ENCODE results near the gene HS6ST3. TPM values are rescaled to one million over a fixed set of nuclear protein-coding genes. Genes with fewer than 3 reads are reported as not detected.

Gene HS6ST3
- total RNA-seq, 2 donors from 2014 or later: 0.08 TPM; not detected in 1

- DNase-seq (no peak), ATAC-seq (no peak)
- intact Hi-C loops (cut with DNase I, micrococcal nuclease): no loop called here
Observed at GRCh38 chr13:96880419-96880818, 790.5 kb downstream of the HS6ST3 start.

Small RNAs within 50 kb of the gene (microRNA-seq; reads per million reads assigned to microRNA genes)
- 0 reads per million in 2 donors for gene MIR4501

Other genes starting within 250 kb of the HS6ST3 start
- 10 to 100 TPM; 17.2 to 19.2 TPM for gene UGGT2, start 36.7 kb upstream of the HS6ST3 start, total RNA-seq